GM12801 (cell line): ENCODE measurements around the gene ZNF430.

Experiments
- TF ChIP-seq, protein P1 (sequence below): IDR thresholded peaks from one replicate; pipeline ENCODE4 v1.5.1; 2011; ENCODE audit warnings: control low read depth; ENCODE audit not compliant: insufficient read length; ENCODE audit errors: extremely low read depth

Gene ZNF430

GRCh38 chr19:21020298-21021227 lies at the start of gene ZNF430:
Gene ZNF430 (plus strand): TSS chr19:21020657. CDS start chr19:21020801, 144 bp downstream.
- TF ChIP-seq, protein P1, sequence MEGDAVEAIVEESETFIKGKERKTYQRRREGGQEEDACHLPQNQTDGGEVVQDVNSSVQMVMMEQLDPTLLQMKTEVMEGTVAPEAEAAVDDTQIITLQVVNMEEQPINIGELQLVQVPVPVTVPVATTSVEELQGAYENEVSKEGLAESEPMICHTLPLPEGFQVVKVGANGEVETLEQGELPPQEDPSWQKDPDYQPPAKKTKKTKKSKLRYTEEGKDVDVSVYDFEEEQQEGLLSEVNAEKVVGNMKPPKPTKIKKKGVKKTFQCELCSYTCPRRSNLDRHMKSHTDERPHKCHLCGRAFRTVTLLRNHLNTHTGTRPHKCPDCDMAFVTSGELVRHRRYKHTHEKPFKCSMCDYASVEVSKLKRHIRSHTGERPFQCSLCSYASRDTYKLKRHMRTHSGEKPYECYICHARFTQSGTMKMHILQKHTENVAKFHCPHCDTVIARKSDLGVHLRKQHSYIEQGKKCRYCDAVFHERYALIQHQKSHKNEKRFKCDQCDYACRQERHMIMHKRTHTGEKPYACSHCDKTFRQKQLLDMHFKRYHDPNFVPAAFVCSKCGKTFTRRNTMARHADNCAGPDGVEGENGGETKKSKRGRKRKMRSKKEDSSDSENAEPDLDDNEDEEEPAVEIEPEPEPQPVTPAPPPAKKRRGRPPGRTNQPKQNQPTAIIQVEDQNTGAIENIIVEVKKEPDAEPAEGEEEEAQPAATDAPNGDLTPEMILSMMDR = no peak

DNA sequence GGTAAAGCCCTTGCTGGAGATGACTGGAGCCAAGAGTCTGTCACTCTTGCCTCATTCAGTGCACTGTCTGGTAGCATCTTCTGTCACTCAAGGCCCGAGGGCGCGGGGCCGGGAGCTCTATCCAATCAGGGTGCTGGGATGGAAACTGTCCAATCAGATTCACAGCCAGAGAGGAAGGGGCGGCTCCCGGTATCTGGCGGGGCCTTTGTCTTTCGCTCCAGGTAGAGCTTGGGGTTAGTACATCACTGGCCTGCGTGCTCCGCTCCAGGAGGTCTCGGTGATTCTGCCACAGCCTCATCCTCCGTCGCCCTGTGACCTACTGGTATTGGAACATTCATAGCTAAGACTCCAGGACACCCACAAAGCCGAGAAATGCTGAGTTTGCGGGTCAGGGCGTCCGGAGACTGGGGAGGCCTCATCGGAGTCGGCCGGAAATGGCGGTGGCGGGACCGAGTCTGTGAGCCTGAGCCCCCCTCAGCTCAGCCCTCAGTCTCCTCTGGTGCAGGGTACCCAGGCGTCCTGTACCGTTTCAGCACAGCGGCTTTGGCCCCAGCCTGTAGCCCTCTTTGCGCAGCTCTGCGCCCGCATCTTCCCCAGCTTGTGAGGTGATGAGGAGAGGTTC lies 20.6 kb upstream of the ZNF430 start:
- TF ChIP-seq, protein P1 = no peak

DNA sequence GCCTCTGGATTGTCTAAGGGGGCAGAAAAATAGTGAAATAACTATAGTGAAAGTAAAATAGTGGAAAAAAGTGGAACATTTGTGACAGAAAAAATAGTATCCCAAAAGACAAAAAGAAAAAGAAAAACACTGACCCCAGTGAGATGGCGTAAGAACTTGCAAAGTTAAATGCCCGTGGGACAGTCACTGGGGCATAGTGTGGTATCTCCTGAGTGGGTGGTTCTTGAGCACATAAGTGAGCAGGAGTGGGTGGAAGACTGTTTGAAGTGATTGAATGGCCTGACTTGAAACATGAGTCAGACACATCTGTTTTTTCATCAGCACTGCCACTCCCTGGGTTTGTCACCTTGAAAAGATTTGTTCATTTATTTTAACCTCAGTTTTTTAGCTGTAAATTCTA lies 2.5 kb downstream of the ZNF430 start:
- TF ChIP-seq, protein P1 = no peak

DNA sequence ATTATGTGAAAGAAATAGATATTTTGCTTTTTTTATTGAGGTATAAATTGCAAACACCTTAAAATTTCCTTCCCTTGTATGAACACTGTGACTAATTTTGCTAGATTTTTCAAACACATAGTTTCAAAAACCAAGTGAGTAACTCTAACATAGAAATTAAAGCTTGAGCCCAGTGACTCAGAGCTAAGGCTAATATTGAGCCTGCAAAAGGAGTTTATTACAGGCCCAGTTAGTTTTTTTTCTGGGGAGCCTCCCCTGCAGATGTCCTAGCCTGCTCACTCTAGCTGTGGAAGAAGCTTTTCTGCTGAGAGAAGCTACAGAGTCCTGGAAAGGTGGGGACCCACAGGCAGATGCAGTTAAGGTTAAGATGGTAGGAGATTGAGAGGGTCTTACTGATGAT lies 3.4 kb downstream of the ZNF430 start:
- TF ChIP-seq, protein P1 = no peak

- TF ChIP-seq, protein P1 = no peak
Measured at GRCh38 chr19:21028969-21029268, 8.5 kb downstream of the ZNF430 start.

GRCh38 chr19:21045028-21045427 lies 24.6 kb downstream of the ZNF430 start:
- TF ChIP-seq, protein P1 = no peak

DNA sequence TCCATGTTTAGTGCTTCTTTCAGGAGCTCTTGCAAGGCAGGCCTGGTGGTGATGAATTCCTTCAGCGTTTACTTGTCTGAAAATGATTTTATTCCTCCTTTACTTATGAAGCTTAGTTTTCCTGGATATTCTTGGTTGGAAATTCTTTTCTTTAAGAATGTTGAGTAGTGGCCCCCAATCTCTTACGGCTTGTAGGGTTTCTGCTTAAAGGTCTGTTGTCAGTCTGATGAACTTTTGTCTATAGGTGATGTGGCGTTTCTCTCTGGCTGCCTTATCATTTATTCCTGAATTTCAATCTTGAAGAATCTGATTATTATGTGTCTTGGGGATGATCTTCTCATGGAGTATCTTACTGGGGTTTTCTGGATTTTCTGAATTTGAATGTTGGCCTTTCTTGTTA lies 26.0 kb downstream of the ZNF430 start:
- TF ChIP-seq, protein P1 = no peak
